ENCODE results near the gene FAM177B.
"Not testable (repeated sequence)": the region's sequence is repeated elsewhere in the genome, so short reads cannot be mapped to it uniquely, and the experiment has no call there.

Gene FAM177B

GRCh38 chr1:222741630-222742457 is 4.8 kb downstream of the FAM177B start:
- DNase-seq, result not testable (repeated sequence)

DNA sequence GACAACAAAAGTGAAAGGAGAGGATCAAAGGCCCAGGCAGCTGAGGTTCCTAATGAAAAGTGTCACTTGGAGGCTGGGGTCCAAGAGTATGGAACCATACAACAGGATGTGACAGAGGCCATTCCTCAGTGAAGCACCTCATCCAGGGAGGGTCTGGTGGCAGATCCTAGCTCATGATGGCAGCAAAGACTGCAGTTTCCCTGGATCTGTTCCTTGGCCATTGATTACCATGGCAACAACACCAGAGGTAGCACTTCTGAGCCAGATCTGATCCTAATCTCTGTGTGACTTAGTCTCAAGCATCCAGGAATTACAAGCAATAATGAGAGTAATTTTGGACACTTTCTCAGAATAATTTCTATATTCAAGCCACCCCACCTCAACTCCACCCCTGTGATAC is 12.9 kb downstream of the FAM177B start:
- no peak for DNase-seq

DNA sequence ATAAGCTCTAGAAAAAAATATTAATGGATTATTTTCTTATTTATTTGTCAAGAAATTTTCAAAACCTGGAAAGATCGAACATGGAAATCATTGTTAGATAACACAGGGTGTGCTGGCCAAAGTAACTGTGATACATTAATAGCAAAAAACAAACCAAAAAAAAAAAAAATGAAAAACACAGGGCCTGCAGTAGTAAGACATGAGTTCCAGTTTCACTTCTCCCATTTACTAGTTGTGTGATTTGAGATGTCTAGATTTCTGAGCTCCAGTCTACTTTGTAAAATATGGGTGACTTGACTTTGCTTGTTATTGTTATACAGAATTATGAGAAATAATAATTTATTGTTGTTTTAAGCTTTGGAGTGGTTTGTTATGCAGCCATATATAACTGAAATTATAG is 13.6 kb downstream of the FAM177B start:
- no peak for DNase-seq

DNA sequence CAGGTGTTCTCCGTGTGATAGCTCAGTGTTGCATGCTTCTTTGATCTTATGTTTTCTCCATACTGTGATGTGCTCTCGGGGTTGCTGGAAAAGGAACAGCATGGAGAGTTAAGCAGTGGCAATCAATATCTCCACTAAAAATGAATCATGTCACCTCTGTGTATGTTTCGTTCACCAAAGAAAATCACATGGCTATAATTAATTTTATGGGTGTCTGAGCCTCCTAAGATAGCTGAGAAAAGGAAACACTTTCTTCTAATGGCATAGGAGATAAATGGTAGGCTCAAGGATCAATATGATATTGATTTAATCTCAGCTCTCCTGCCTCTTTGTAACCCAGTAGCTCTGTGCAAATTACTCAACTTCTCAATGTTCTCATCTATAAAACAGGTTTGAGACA is 14.3 kb downstream of the FAM177B start:
- DNase-seq, result no peak

GRCh38 chr1:222754366-222755139 is 17.6 kb downstream of the FAM177B start:
- DNase-seq, result no peak

- DNase-seq, result no peak
These were observed 20.8 kb downstream of the FAM177B start for GRCh38 chr1:222757646-222758268.

GRCh38 chr1:222759451-222760035 is 22.5 kb downstream of the FAM177B start:
- DNase-seq, result no peak

DNA sequence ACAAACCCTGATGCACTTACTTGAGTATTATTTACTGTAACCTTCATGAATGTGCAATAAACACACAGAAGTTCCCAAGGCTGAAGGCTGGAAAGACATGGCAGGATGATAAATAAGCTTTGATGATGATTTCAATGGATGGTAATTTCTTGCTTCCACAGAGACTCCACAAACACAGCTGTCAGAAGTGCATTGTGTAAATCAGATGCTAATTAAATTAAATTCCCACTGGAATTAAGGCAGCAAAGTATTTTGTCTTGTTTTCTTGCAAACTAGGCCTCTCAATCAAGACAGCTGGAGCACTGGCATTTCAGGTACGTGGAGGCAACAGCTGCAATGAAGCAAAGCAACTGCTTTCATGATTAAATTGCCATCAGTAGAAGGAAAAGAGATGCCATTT is 24.1 kb downstream of the FAM177B start:
- DNase-seq, result no peak

GRCh38 chr1:222762178-222762577 is 25.2 kb downstream of the FAM177B start:
- not testable (repeated sequence) for DNase-seq

DNA sequence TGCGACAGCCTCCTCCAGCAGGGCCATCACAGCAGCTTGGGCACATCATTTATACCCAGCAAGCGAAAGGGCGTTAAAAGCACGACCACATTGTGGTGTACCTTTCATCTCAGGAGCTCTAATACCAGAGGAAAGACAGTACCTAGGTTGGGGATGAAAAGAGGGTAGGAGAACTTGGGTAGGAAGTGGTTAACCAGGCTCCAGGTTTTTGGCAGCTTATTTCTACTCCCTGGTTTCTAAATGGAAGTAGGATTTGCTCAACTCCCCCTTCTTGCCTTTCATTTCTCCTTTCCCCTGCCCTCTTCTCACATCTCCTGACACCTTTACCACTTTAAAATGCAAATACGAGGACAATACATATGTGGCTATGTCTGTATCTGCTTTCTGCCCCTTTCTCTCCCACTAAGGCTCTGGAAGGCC is 30.2 kb downstream of the FAM177B start:
- DNase-seq, result no peak

DNA sequence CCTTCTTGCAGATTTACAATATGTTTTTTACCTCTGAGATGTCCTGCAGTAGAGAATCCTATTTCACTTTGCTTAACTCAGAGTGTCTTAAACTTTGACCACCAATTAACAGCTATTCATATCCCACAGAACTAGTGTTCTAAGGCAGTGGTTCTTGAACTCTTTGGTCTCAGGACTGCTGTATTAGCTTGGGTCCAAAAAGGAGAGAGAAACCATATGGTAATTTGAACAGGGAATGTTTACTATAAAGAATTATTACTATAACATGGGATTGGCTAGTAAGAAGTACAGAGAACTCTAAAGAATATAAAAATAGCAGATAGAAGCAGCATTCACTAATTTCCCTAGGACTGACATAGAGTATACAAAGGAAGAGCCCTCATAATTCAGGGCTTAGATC is 31.6 kb downstream of the FAM177B start:
- no peak for DNase-seq

- no peak for DNase-seq
These were observed 32.2 kb downstream of the FAM177B start for GRCh38 chr1:222769181-222769580.

- no peak for DNase-seq
These were observed 33.1 kb downstream of the FAM177B start for GRCh38 chr1:222769971-222770620.

GRCh38 chr1:222772996-222773379 is 36.0 kb downstream of the FAM177B start:
- peak in 1 of 5 donors; percentile 44 for DNase-seq

DNA sequence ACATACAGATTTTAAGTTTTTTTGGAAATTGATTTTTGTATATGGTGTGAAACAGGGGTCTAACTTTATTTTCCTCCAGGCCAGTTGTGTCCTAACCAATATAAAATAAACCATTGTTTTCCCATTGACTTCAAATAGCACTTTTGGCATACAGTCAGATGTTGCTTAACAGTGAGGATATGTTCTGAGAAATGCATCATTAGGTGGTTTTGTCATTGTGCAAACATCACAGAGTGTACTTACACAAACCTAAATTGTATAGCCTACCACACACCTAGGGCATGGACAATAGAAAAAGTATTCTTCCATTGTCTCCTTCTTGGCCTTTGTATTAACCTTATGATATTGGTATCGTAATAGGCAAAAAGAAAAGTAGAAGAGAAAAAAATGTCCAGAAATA is 40.5 kb downstream of the FAM177B start:
- no peak for DNase-seq

- DNase-seq, result no peak
These were observed 41.0 kb downstream of the FAM177B start for GRCh38 chr1:222777977-222778376.

DNA sequence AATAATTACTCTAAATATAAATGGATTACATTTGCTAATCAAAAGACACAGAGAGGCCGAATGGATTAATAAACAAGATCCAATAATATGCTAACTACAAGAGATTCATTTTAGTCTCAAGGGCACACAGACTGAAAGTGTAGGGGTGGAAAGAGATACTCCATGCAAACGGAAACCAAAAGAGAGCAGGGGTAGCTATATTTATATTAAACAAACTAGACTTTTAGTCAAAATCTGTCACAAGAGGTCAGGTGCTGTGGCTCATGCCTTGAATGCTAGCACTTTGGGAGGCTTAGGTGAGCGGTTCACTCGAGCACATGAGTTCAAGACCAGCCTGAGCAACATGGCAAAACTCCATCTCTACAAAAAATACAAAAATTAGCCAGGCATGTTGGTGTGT is 44.2 kb downstream of the FAM177B start:
- DNase-seq, result no peak

DNA sequence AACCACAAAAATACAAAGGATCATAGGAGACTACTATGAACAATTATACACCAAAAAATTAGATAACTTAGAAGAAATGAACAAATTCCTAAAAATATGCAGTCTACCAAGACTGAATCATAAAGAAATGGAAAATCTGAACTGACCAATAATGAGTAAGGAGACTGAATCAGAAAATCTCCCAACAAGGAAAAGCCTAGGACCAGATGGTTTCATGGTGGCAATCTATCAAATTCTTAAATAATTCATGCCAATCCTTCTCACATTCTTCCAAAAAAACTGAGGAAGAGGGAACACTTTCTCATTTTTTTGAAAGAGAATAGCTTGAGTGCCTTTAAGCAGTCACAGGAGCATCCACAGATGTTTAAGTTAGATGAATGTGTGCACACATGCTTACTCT is 46.0 kb downstream of the FAM177B start:
- no peak for DNase-seq

DNA sequence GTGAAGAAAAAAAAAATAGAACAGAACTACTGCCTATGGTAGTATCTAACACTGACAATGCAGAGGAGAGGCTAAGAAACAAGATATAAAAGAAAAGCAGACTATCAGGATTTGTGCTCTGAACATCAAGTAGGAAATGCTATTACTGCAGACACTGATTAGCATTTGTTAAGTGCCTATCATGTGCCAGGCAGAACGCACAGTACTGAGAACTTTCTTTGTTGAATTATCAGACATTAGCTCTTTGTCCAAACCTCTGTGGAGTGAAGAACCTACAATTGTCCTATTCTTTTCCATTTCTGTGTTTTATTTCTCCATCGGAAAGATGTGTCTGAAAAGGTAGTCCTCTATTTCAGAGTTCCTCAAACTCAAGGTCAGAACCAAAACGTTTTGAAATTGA is 47.4 kb downstream of the FAM177B start:
- DNase-seq, result no peak

GRCh38 chr1:222784916-222785315 is 47.9 kb downstream of the FAM177B start:
- DNase-seq, result no peak

- no peak for DNase-seq
These were observed 48.5 kb downstream of the FAM177B start for GRCh38 chr1:222785529-222785928.

DNA sequence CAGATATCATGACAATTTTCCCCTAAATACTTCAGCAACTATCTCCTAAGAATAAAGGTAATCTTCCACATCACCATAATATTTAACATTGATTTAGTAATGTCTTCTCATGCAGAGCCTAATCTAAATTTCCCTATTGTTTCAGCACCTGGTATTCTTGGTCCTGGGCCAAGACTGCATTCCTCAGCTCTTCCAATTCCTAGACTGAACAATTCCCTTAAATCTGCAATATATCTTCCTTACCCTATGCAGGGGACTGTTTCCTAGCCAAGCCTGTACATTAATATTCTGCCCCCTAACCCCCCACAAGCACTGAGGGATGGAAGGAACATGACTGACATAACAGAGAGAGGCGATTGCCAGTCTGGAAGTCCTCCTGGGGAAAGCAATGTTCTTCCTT is 49.1 kb downstream of the FAM177B start:
- DNase-seq, result no peak

DNA sequence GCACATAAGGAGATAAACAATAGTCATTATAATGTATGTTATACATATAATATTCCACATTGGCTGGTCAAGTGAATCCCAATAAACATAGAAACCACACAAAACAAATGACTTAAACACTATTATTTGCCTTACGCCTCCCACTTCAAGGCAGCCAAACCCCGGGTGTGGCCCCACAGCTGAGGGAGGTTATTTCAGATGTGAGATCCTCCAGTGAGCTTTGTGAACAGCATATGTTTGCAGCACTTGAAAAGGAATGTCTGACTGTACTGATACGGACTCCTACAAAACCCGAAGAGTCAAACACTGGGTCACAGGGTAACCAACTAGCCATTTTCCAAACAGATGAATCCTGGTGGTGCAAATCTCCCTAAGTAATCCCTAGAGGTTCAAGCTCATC is 50.7 kb downstream of the FAM177B start:
- no peak for DNase-seq

All from T-helper 1 cell (primary cell).